GM19468 (cell line): ENCODE results near the gene OCSTAMP.

ENCODE experiments used
- ATAC-seq: cut with Tn5 transposase; IDR thresholded peaks from one replicate; pipeline ENCODE4 v1.9.1; 2021; ENCODE audit warnings: mild to moderate bottlenecking, moderate library complexity, moderate number of reproducible peaks; ENCODE audit not compliant: unreplicated experiment; ENCODE audit errors: extremely low read depth

OCSTAMP gene, protein sequence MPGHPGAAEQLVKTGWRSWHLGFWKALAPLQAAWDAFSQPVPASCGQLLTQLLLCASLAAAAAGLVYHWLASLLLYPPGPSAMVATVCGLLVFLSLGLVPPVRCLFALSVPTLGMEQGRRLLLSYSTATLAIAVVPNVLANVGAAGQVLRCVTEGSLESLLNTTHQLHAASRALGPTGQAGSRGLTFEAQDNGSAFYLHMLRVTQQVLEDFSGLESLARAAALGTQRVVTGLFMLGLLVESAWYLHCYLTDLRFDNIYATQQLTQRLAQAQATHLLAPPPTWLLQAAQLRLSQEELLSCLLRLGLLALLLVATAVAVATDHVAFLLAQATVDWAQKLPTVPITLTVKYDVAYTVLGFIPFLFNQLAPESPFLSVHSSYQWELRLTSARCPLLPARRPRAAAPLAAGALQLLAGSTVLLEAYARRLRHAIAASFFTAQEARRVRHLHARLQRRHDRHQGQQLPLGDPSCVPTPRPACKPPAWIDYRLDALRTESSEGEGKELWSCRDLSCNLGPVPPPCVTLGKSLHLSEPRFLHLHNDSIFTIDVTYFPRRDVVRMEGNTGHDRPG

DNA sequence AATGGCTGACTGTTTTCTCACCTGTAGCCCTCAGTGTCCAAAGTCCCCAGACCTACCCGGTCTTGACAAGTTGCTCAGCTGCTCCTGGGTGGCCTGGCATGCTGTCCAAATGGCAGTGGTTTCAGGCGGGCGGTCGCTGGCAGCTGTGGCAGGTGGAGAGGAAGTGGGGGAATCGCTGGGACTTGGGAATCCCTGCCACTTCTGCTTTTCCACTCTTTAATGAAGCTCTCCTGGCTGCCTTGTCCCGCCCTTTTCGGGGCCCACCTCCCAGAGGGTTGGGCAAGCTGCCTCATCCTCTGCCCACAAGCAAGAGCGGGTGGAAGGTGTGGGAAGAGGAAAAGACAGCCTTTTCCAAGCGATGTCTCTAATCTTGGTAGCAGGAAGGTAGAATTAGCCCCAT, at the start of gene OCSTAMP:
Gene OCSTAMP (minus strand): TSS at position 194 of the 400 bp plus-strand sequence. CDS start 94 bp downstream, at position 100.
- no peak for ATAC-seq

DNA sequence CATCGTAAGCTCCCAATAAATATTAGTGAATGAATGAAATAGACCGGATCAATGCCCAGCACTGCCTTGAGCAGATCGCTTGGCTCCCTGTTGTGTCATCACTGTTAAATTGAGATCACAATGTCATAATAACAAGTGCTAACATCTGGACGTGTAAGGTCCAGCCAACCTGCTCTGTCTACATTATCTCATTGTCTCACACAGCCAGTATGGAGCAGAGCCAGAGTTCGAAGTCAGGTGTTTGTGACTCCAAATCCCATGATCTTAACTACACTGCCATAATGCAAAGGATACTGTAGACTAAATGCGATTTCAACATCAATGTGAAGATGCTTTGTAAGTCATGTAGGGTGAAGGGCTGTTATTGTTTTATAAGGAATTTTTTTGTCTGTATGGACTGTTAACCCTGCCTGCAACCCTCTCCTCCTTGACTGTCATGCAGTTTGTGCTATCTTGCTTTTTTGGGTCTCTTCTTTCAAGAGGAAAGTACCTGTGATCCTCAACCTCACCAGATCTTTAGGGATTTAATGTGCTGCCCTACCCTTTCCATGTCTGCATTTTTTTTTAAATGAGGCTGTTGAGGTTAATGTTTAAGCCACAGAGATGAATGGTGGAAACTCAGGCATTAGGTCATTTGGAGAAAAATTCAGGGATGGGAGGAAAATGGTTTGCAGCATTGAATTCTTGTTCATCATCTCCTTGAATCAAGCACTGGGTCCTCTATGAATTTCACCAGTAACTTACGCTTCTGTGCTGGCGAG, 49.0 kb upstream of the OCSTAMP start:
- ATAC-seq = no peak

DNA sequence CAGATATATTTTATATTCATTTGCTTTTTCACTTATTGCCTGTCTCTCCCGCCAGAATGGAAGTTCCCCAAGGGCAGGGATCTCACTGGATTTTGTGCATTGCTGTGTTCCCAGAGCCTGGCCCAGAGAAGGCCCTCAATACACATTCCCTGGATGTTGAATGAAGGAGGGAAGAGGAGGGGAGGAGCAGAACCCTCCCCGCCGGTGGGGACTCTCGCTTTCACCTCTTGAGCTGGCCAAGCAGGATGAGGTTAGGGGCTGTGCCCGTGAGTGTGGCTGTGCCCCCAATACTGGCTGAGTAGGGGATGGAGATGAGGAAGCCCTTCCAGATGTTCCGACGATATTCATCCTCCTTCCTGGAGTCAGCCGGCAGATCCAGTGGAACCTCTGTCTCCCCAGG, 45.5 kb upstream of the OCSTAMP start:
- ATAC-seq = no peak

DNA sequence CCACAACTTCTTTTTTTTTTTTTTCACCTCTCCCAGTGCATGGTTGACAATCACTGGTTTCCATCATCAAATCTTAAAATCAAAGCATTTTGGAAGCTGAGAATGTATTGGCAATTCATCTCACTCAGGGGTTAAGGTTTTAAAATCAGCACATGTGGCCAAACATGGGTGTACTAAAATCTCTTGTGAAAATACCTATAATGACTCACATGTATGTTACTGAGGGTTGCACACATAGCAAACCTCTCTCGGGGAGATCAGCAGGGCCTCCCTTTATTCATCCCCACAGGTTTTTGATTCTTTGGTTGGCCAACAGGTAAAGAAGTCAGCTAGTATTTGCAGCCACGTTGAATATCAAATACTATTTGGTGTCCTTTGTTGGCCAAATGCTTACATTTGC, 44.3 kb upstream of the OCSTAMP start:
- ATAC-seq = no peak

DNA sequence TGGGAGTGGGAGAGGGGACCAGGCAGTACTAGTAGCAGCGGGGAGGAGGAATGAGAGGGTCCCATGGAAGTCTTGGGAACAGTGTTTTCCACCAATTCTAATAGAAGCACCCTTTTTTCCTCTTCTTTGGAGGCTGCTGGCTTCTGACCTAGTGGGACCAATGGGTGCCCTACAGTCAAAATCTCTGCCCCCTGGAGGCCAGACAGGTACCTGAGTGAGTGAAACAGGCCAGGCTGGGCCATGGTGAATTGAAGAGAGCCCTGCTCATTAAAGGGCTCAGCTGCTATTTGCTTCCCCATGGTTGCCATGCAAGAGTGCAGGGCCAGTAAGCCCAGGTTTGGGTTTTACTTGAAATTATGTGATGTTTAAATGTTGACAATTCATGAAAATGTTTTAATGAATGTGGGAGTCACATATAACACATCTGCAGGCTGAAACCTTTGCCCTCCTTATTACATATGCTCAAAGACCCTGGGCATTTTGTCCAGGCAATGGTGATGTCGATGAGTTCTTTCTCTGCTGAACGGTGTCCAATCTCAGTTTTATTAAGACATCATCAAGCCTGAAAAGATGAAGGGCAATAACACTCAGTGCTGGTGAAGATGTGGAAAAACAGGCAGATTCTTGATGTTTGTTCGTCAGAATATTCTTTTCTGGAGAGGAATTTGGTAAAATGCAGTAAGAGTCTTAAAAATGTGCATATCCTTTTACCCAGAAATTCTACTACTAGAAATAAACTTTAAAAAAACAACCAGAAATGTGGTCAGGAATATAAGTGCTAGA, 42.3 kb upstream of the OCSTAMP start:
- ATAC-seq = no peak

DNA sequence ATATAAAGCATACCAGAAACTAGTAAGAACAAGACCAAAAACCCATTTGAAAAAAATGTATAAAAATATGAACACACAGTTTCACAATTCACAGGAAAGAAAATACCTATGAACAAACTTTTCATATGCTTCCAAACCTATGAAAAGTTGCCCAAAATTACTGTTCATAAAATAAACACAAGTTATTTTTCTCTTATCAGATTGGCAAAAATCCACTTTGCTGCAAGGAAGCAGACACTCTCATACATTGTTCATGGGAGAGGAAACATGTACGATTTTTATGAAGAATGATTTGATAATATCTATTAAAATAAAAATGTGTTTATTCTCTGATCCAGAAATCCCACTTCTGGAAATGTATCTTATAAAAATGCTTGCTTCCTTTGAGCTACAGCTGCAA, 40.0 kb upstream of the OCSTAMP start:
- ATAC-seq = no peak

DNA sequence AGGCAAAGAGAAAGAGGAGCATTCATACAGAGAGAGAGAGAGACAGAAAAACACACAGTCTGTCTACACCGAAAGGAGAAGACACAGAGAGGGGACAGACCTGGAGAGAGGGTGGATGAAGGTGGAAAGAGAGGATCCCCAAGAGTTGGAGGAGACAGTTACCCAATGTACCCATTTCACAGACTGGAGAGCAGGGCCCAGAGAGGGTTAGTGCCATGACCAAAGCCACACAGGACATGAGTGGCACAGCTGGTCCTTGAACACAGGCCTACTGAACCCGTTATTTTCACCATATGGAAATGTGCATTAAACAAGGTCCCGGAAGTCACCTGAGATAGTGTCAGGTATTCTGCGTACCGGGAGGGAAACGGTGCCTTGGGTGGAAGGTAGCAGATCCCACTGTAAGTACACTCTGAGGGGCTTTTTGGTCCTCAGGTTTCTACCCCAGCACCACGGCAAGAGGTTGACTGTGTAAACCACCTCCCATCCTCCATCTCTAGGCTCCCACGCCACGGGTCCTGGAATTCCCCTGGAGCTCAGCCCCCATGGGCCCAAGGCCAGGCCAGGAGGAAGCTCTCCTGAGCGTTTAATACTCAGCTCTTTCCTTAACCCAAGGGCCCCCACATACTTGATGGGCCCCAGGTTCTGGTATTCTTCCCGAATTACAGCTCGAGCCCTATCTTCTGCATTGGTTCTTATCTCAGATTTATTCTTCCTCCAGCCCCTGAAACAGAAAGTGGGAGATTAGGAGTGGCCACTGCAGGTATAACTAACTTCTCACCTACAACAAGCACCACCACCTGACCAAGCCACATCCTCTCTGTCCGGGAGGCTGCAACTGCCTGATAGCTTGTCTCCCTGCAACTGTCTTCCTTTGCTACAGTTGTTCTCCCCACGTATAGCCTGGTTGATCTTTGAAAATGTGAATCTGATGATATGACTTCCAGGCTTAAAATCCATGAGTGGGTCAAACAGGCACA, 38.4 kb upstream of the OCSTAMP start:
- ATAC-seq = no peak

DNA sequence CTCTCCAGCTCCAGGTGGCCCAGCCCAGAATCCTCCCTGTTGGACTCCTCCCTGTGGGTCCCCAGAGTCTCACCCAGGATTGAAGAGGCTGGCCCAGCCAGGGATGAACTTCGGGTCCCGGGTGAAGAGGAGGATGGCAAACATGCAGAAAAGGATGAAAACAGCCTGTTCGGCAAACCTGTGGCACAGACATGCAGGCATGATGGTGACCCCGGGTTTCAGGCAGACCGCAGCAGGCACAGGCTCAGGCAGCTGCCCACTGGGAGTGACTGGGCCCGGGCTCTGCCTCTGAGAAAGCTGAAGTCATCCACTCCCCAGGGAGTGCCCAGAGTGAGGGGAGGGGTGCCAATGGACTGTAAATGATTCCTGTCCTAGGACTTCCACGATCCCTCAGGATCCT, 37.5 kb upstream of the OCSTAMP start:
- ATAC-seq = no peak

DNA sequence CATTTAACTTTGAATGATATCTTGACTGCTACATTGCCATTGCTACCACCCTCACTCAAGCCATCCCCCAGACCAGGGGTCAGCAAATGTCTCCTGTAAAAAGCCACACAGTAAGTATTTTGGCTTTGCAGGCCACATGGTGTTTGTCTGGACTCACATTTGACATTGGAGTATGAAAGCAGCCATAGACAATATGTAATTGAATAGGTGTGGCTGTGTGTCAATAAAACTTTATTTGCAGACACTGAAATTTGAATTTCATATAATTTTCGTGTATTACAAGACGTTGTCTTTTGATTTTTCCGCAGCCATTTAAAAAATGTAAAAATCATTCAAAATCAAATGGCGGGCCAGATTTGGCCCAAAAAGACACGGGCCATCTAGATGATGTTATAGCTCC, 36.3 kb upstream of the OCSTAMP start:
- ATAC-seq = no peak

DNA sequence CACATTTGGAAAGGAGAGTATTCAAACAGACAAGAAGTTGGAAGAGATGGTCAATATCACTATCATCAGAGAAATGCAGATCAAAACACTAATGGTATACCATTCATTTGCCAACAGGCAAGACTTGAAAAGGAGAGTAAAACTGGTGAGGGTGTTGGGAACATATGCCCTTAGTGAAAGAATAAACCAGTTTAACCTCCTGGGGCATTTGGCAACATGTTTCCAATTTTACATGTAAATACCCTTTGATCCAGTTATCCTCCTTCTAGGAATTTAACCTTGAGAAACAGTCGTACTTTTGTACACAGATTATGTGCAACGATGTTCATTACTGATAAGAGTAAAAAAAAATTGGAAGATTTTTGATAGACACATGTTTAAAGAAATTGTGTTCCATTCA, 34.1 kb upstream of the OCSTAMP start:
- no peak for ATAC-seq

DNA sequence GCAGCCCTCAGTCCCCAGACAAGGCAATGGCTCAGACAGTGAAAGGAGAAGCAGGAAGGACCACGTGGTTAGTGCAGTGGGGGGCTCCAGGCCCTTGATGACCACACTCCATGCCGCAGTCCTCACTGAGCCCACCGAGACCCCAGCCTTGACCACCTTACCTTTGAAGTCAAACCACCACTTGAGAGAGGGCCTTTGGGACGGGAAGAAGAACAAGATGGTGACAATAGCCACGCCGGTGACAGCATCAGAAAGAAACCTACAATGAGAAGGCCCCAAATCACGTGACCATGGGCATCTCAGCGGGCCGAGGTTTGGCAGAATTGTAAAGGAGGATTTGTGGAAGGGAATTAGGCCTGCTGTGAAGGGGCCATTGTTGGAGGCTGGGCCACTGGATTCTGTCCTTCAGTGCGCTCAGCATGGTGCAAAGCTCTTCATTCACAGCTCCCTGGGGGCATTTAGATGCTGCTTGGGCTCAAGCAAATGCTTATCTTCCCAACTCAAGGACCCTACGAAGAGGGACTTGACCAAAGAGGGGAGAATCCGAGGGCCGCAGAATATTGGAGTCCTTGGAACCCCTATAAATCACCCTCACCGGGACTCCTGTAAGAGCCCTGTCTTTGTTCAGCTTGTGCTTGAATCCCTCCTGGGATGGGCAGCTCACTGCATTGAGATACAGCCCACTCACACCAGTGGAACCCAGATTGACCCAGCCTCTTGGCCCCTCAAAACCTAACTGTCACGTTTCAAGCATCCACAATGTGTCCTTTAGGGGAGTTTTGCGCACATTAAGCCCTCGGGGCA, 33.2 kb upstream of the OCSTAMP start:
- no peak for ATAC-seq

DNA sequence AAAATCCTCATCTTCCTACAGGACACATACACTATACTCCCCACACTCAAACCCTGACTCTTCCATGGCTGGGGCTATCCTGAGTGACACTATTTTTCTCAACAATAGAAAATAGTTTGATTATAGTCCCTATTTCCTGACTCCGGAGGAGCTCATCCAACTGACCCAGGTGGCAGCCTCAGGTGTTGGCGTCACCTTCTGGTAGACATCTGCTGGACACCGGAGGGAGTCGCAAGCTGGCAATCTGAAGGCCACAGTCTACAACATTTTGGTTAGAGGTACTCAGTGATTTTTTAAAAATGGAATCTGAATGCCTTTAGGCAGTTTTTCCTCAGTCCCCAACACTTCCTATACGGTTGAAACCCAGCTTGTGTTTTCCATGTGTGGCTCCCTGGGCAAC, 32.2 kb upstream of the OCSTAMP start:
- no peak for ATAC-seq

DNA sequence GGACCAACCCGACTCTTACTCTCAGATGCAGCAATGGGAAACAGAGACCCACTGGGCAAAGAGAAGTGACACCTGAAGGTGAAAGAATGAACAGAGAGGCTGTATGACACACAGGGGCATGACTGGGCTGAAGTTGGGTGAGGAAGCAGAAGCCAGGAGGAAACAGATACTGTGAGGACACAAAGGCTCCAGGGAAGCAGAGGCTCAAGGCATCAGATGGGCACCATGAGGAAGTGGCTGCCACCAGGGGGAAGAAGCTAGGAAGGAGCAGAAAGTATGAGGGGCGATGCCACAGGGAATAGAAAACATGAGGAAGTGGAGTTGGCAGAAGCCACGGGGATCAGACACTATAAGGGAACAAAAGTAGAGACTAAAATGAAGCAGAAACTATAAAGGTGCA, 30.9 kb upstream of the OCSTAMP start:
- ATAC-seq = no peak

DNA sequence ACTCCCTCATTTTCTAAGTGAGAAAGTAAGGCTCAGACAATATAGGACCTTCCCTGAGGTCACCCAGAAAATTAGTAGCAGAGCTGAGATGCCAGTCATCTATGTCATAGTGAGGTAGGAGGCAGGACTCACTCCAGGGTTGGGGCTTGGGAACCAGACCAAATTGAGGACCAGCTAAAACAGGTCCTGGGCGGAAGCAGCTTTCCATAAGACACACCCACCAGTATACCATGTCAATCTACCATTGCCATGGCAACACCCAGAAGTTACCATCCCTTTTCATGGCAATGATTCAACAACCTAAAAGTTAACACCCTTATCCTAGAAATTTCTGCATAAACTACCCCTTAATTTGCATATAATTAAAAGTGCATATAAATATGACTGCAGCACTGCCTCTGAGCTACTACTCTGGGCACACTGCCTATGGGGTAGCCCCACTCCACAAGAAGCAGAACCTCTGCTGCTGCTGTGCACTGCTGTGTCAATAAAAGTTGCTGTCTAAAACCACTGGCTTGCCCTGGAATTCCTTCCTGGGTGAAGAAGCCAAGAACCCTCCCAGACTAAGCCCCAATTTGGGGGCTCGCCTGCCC, 30.3 kb upstream of the OCSTAMP start:
- ATAC-seq = no peak

DNA sequence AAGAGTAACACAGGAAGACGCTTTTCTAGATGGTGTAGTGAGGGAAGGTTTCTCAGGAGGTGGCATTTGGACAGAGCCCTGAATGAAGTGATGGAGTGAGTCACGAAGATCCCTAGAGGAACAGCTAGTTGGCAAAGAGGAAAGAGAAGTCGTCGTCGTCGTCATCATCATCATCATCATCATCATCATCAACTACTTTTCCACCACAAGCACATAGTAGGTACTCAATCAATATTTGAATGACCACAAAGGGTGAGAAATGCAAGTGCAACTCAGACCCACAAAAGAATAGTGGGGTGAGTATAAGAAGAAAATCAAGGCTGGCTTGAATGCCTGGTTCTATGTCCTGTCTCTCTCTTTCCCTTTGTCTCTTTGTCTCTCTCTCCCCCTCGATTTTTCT, 28.3 kb upstream of the OCSTAMP start:
- no peak for ATAC-seq

DNA sequence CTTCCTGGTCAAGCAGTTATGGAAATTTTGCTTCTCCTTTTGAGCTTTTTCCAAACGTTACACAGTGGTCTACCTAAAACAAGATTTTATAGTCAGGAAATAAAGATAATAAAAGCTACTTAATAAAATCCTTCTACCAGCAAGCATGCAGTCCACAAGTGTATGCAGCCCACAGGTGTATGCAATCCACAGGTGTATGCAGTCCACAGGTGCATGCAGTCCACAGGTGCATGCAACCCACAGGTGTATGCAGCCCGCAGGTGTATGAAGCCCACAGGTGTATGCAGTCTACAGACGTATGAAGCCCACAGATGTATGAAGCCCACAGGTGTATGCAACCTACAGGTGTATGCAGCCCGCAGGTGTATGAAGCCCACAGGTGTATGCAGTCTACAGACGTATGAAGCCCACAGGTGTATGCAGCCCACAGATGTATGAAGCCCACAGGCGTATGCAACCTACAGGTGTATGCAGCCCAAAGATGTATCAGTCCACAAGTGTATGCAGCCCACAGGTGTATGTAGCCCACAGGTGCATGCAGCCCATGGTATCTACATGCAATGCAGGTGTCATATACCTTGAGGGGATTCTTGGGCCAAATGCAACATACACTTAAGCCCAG, 26.4 kb upstream of the OCSTAMP start:
- ATAC-seq = no peak

DNA sequence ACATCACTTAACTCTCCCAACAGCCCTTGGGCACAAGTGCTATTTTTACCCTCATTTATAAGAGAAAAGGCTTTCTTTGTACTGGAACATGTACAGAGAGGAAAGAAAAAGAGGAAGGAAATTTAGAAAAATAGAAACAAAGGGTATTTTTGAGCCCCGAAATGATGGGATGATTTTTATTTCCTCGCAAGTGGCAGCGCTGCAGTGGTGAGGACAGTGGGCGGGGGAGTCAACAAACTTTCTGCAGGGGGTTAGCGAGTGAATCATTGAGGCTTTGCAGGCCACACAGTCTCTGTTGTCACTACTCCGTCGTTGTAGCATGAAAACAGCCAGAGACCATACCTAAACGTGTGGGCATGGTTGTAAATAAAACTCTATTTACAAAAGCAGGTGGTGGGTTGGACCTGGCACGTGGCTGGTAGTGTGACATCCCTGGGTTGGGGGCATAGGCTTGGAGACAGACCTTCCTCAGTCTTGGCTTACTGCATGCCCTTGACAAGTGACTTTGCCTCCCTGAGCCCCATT, 25.5 kb upstream of the OCSTAMP start:
- ATAC-seq = no peak

DNA sequence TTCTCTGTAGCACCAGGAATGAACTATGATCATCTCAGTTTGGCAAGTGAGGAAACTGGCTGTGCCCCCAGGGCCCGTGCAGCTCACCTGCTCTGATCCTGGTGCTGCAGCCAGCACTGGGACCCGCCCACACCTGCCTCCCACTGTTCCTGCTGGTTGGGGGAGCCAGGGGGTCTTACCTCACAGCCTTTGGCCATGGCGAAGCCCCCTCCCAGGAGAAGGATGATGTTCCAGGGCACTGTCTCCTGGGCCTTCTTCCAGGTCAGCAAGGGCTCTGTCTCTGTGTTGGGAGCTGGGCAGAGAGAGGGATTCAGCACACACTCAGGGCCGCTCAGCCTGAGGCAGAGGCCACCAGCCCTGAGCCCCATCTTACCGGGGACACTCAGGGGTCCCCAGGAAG, 24.9 kb upstream of the OCSTAMP start:
- ATAC-seq = no peak
